Endothelial cell of umbilical vein (primary cell): ENCODE data around the gene KCP. TPM values are rescaled to one million over a fixed set of nuclear protein-coding genes. Genes with fewer than 3 reads are reported as not detected.

Experiments
- BruUV-seq: library from RNA; stranded (reverse); fragments of 400-500 nt; replicated peaks from 2 replicates; lab custom pipeline; 2021; lab: Mats Ljungman, UMichigan
- CTCF ChIA-PET: fragments of 300-600, 350-600 bp; sonication (Branson Sonifier 250); formaldehyde crosslinking; loops from one replicate; lab custom pipeline; 2021; ENCODE audit warnings: antibody characterized with exemption, inconsistent platforms; lab: Charles Lee
- POLR2A ChIA-PET: fragments of 300-600, 350-600 bp; sonication (Branson Sonifier 250); formaldehyde crosslinking; loops from one replicate; lab custom pipeline; 2021; ENCODE audit warnings: antibody characterized with exemption, inconsistent platforms; lab: Charles Lee
- DNase-seq: peaks from one replicate; pipeline ENCODE4 v3.0.0-alpha.2; 2011; ENCODE audit warnings: low read depth, low spot score
- FAIRE-seq: peaks from 2 replicates; lab custom pipeline; 2011; peaks lifted over from hg19 to GRCh38; lab: Jason Lieb, UNC
- H2AFZ ChIP-seq: 2 replicates; pipeline ENCODE4 v1.6.0; 2012; ENCODE audit warnings: low read depth, low read length, control low read depth, inconsistent platforms
- H3K27ac ChIP-seq: 2 replicates; pipeline ENCODE4 v1.5.1; 2011; ENCODE audit warnings: low read depth, mild to moderate bottlenecking, control low read depth, low read length, moderate library complexity; ENCODE audit not compliant: insufficient read depth
- H3K27me3 ChIP-seq, 2 experiments: 2 replicates each; pipeline versions ENCODE4 v1.6.0 to v1.6.1; 2011; ENCODE audit warnings: low read length in 2 of 2, mixed read lengths in 1 of 2; ENCODE audit not compliant: control insufficient read depth in 2 of 2, insufficient read depth in 2 of 2
- H3K36me3 ChIP-seq, 2 experiments: 2 replicates in 1 of 2; 3 replicates in 1 of 2; pipeline ENCODE4 v1.5.1; 2011; ENCODE audit warnings: low read length in 2 of 2, mild to moderate bottlenecking in 1 of 2, moderate library complexity in 1 of 2; ENCODE audit not compliant: control insufficient read depth in 2 of 2, insufficient read depth in 2 of 2; ENCODE audit errors: extremely low read depth in 1 of 2
- H3K4me1 ChIP-seq: 3 replicates; pipeline ENCODE4 v1.5.1; 2011; ENCODE audit warnings: mild to moderate bottlenecking, low read length; ENCODE audit not compliant: control insufficient read depth, insufficient read depth; ENCODE audit errors: extremely low read depth
- H3K4me2 ChIP-seq: 2 replicates; pipeline ENCODE4 v1.6.1; 2011; ENCODE audit warnings: low read length, control low read depth, mixed read lengths; ENCODE audit not compliant: insufficient read depth
- H3K4me3 ChIP-seq, 3 experiments: fragments of 200-600 bp in 1 of 3; sonication (generic), shearing (Covaris generic) in 1 of 3; replicated peaks in 1 of 3; 2 replicates each; pipeline ENCODE4 v1.5.1; 2011 to 2016; ENCODE audit warnings: control low read depth in 3 of 3, low read length in 3 of 3, mild to moderate bottlenecking in 2 of 3, inconsistent platforms in 1 of 3, low read depth in 1 of 3, moderate library complexity in 1 of 3; ENCODE audit not compliant: insufficient read depth in 1 of 3
- H3K79me2 ChIP-seq: 2 replicates; pipeline ENCODE4 v1.6.0; 2012; ENCODE audit warnings: low read length, inconsistent platforms; ENCODE audit not compliant: control insufficient read depth, insufficient read depth
- H3K9ac ChIP-seq: replicated peaks from 2 replicates; pipeline ENCODE3; 2011; ENCODE audit warnings: low read length, control low read depth; ENCODE audit not compliant: insufficient read depth; ENCODE audit errors: extremely low read depth
- H3K9me1 ChIP-seq: replicated peaks from 3 replicates; pipeline ENCODE4 v1.6.0; 2011; ENCODE audit warnings: mild to moderate bottlenecking, low read length; ENCODE audit not compliant: control insufficient read depth, insufficient read depth; ENCODE audit errors: extremely low read depth
- H3K9me3 ChIP-seq: replicated peaks from 2 replicates; pipeline ENCODE4 v1.5.1; 2012; ENCODE audit warnings: low read length, inconsistent platforms; ENCODE audit not compliant: control insufficient read depth, insufficient read depth
- H4K20me1 ChIP-seq: replicated peaks from 2 replicates; pipeline ENCODE3; 2011; ENCODE audit warnings: mild to moderate bottlenecking, low read length; ENCODE audit not compliant: control insufficient read depth, insufficient read depth; ENCODE audit errors: extremely low read depth
- CTCF ChIP-seq, 2 donors: IDR thresholded peaks; 1 replicate in 1 of 2; 2 replicates in 1 of 2; pipeline ENCODE4 v1.5.1; 2011; ENCODE audit warnings: low read length in 2 of 2, mild to moderate bottlenecking in 2 of 2, moderate library complexity in 2 of 2, control low read depth in 1 of 2, inconsistent platforms in 1 of 2, low read depth in 1 of 2; ENCODE audit not compliant: insufficient read depth in 1 of 2; ENCODE audit errors: extremely low read depth in 1 of 2
- EZH2 ChIP-seq: IDR thresholded peaks from 2 replicates; pipeline ENCODE4 v1.6.1; 2012; ENCODE audit warnings: borderline replicate concordance, low read depth, mild to moderate bottlenecking, moderate library complexity, low read length, inconsistent platforms; ENCODE audit not compliant: severe bottlenecking
- FOS ChIP-seq: IDR thresholded peaks from 2 replicates; pipeline ENCODE4 v1.6.1; 2011; ENCODE audit warnings: mild to moderate bottlenecking, low read length, moderate library complexity, borderline replicate concordance; ENCODE audit not compliant: insufficient read depth
- GATA2 ChIP-seq: IDR thresholded peaks from 2 replicates; pipeline ENCODE4 v1.7.0; 2011; ENCODE audit warnings: low read depth, mild to moderate bottlenecking, moderate library complexity, mixed read lengths, low read length; ENCODE audit not compliant: insufficient read length, insufficient read depth
- JUN ChIP-seq: IDR thresholded peaks from 2 replicates; pipeline ENCODE4 v1.6.1; 2011; ENCODE audit warnings: borderline replicate concordance, low read depth; ENCODE audit not compliant: insufficient read length, insufficient read depth
- MAX ChIP-seq: IDR thresholded peaks from 2 replicates; pipeline ENCODE4 v1.6.1; 2011; ENCODE audit not compliant: insufficient read depth, insufficient read length
- MYC ChIP-seq: IDR thresholded peaks from one replicate; pipeline ENCODE4 v1.6.1; 2011; ENCODE audit warnings: mild to moderate bottlenecking, low read depth, low read length
- POLR2A ChIP-seq: IDR thresholded peaks from 2 replicates; pipeline ENCODE4 v1.6.1; 2012; ENCODE audit warnings: low read depth, mild to moderate bottlenecking, control low read depth, low read length
- POLR2AphosphoS5 ChIP-seq: IDR thresholded peaks from 2 replicates; pipeline ENCODE4 v1.6.1; 2012; ENCODE audit warnings: low read depth, mild to moderate bottlenecking, control low read depth, low read length, moderate library complexity; ENCODE audit not compliant: insufficient read depth
- dilution Hi-C: fragments of 300-500 bp; cut with MboI; formaldehyde crosslinking; loops from one replicate; pipeline ENCODE4 v1.15.0; 2019; ENCODE audit warnings: low sequenced_read_pairs; ENCODE audit not compliant: extremely low pct_ligation_motif_present
- intact Hi-C: fragments of 100-400 bp; cut with micrococcal nuclease; formaldehyde crosslinking; loops from one replicate; pipeline ENCODE4 v1.10.0; 2022
- polyA plus RNA-seq, 4 experiments: library from polyadenylated mRNA; depleted of rRNA in 3 of 4; stranded (reverse) in 3 of 4; unstranded in 1 of 4; fragments of >200 nt; gene quantifications; 2 replicates each; pipeline versions ENCODE4 v1.2.1 to v1.2.3, GENCODE V29; 2011 to 2012; ENCODE audit warnings: missing spikeins in 1 of 4
- total RNA-seq: library from RNA; stranded (reverse); gene quantifications from 2 replicates; pipeline ENCODE4 v1.2.3, GENCODE V29; 2021

Gene KCP
- total and polyA plus RNA-seq, 2 donors (not counting 3 experiments of a cell fraction or from before 2014, with no cell fraction given) = not detected

GRCh38 chr7:128854396-128854795 is 56.1 kb downstream of the KCP start:
- DNase-seq = no peak
- Histone ChIP-seq H3K27me3 (no peaks in the 10 kb centered on the region), H3K4me2 (no peak overlapping the region), H3K79me2 (no peaks in the 10 kb centered on the region), H3K9me3 (no peaks in the 10 kb centered on the region), H3K27ac (no peak overlapping the region), H3K4me3 (no peak overlapping the region), H4K20me1 (no peaks in the 10 kb centered on the region), H3K9me1 (no peaks in the 10 kb centered on the region), H3K4me1 (no peaks in the 10 kb centered on the region), H3K9ac (no peak overlapping the region), H2AFZ (no peak overlapping the region), H3K36me3 (peaks cover 10 to 71% of the 10 kb centered on the region in 2 experiments)
- TF ChIP-seq POLR2A = no peak
- TF ChIP-seq MAX = no peak
- no peak for TF ChIP-seq GATA2
- TF ChIP-seq CTCF (IDR thresholded peaks at IDR 0.05; ENCODE audit: extremely low read depth in 1 of 2, insufficient read depth in 1 of 2, low read depth in 1 of 2, low read length in 2 of 2) = no peak
- no peak for TF ChIP-seq JUN
- TF ChIP-seq FOS = no peak
- TF ChIP-seq POLR2AphosphoS5 = no peak
- TF ChIP-seq MYC = no peak
- no peak for TF ChIP-seq EZH2
- no TSS peak for BruUV-seq
- intact Hi-C loops (no loop called here), dilution Hi-C loops (no loop called here)
- CTCF ChIA-PET = no interaction called here
- POLR2A ChIA-PET = no interaction called here
- FAIRE-seq = no peak
